Vagina (tissue), 2 donors: ENCODE measurements around the gene ADRB1.

Experiments
- CTCF ChIP-seq, 3 experiments: fragments of 450-650 bp in 2 of 3; fragments of 200-600 bp in 1 of 3; sonication (generic) in 1 of 3; IDR thresholded peaks; one replicate each; pipeline ENCODE4 v1.5.1; 2017 to 2019; ENCODE audit warnings: antibody characterized with exemption in 3 of 3, mild to moderate bottlenecking in 2 of 3, moderate library complexity in 2 of 3
- POLR2AphosphoS5 ChIP-seq, 2 donors: sonication (generic); formaldehyde crosslinking; IDR thresholded peaks; one replicate each; pipeline ENCODE4 v1.9.0; 2017; ENCODE audit warnings: antibody characterized with exemption in 2 of 2, mild to moderate bottlenecking in 2 of 2, low read depth in 1 of 2; ENCODE audit not compliant: insufficient read depth in 1 of 2

GRCh38 chr10:114022766-114023597 lies 20.7 kb upstream of the ADRB1 start:
- TF ChIP-seq CTCF (IDR thresholded peaks at IDR 0.05) (no peak), POLR2AphosphoS5 (IDR thresholded peaks at IDR 0.05; ENCODE audit: insufficient read depth in 1 of 2, low read depth in 1 of 2) (no peak)
